Panc1 (cell line): Measurements from ENCODE around the gene CYBA.

ENCODE experiments used
- CTCF ChIP-seq: fragments of 450-650 bp; IDR thresholded peaks from 2 replicates; pipeline ENCODE4 v1.5.1; 2017; ENCODE audit warnings: mild to moderate bottlenecking
- POLR2AphosphoS5 ChIP-seq: IDR thresholded peaks from 2 replicates; pipeline ENCODE4 v1.6.1; 2012; ENCODE audit warnings: mild to moderate bottlenecking, low read depth, low read length, moderate library complexity
- REST ChIP-seq, 2 experiments: IDR thresholded peaks; 2 replicates each; pipeline ENCODE4 v1.6.1; 2011 to 2012; ENCODE audit warnings: low read depth in 2 of 2, control low read depth in 1 of 2, low read length in 1 of 2, mild to moderate bottlenecking in 1 of 2, moderate library complexity in 1 of 2; ENCODE audit not compliant: insufficient read depth in 1 of 2
- SIN3A ChIP-seq: IDR thresholded peaks from 2 replicates; pipeline ENCODE4 v1.6.1; 2012; ENCODE audit warnings: low read depth, mild to moderate bottlenecking, low read length, moderate library complexity, borderline replicate concordance; ENCODE audit not compliant: insufficient read depth
- TCF7L2 ChIP-seq: IDR thresholded peaks from 2 replicates; pipeline ENCODE4 v1.6.1; 2011; ENCODE audit warnings: mild to moderate bottlenecking, low read depth, low read length, inconsistent platforms

- TF ChIP-seq CTCF (no peak), TCF7L2 (no peak), REST (IDR thresholded peaks at IDR 0.05; ENCODE audit: insufficient read depth in 1 of 2, low read depth in 2 of 2, low read length in 1 of 2) (no peak), POLR2AphosphoS5 (no peak), SIN3A (no peak)
Observed at GRCh38 chr16:88667461-88667860, 16.6 kb upstream of the CYBA start.
